ENCODE data around the gene PIEZO2.
A peak's percentile ranks its signal among the peaks of the same experiment; 100 is the strongest.

The PIEZO2 gene

DNA sequence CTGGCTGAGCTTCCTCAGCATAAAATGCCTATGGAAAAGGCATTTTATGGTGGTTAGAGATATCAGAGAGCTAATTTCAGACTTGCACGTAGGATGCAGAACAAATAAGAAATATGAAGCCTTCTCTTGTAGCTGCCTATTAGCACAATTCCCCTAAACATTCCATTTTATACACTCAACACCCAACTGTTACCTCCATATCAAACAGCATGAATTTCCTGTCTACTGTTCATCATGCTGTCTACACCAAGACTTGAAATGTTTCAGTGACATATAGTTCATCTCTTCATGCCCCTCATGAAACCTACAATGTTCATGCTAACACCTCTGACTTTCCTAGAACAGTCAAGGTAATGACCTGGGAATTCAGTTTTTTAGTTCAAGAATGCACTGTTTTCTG, 249.9 kb downstream of the PIEZO2 start:
- Histone ChIP-seq H3K9me3 (replicated peaks in 1 of 11) (no peaks in the 10 kb centered on the region), H3K36me3 (no peaks in the 10 kb centered on the region), H3K4me1 (peaks cover 0 to 31% (median 19%) of the 10 kb centered on the region in 10 experiments; a peak in 14 of 20 replicates), H4K20me1 (no peaks in the 10 kb centered on the region), H3K4me3 (no peak overlapping the region), H3K9ac (no peak overlapping the region), H3K27me3 (no peaks in the 10 kb centered on the region), H3K4me2 (no peak overlapping the region), H3K27ac (no peak overlapping the region)
- no peak for TF ChIP-seq Cebpa-rat (IDR thresholded peaks at IDR 0.05)

DNA sequence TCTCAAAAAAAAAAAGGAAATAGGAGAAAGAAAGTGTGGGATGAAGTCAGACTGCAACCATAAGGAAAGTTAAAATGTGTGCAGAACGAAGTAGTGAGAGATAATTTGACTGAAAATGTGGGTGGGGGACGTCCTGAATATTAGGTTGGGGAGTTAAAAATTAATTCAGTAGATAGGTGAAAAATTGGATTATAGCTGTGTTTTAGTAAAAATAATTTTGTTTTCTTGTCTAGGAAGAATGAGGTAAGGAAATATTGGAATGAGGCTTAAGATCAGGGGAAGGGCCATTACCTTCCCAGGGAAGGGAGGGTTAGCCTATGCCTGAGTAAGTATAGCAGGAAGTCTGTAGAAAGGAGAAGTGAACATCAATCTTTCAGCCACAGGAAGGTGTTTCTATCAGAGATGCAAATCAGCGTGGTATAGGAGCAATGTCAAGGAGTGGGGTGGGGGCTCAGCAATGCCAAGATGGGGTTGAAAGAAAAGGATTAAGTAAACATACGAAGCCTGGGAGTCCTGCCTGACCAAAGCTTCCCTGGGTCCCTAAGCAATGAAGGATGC, 250.9 kb downstream of the PIEZO2 start:
- H3K4me2 ChIP-seq = peak overlapping the region in 7 of 11 experiments; percentile 2 to 41 (median 33); a peak in 8 of 22 replicates
- H3K36me3 ChIP-seq = no peaks in the 10 kb centered on the region
- no peak for TF ChIP-seq Cebpa-rat (IDR thresholded peaks at IDR 0.05)
- no peaks in the 10 kb centered on the region for H3K9me3 ChIP-seq (replicated peaks in 1 of 11)
- no peak overlapping the region for H3K9ac ChIP-seq
- H4K20me1 ChIP-seq = no peaks in the 10 kb centered on the region
- no peak overlapping the region for H3K4me3 ChIP-seq
- H3K27ac ChIP-seq = no peak overlapping the region
- H3K4me1 ChIP-seq = peaks cover 0 to 33% (median 19%) of the 10 kb centered on the region in 10 experiments; a peak in 14 of 20 replicates
- H3K27me3 ChIP-seq = no peaks in the 10 kb centered on the region

DNA sequence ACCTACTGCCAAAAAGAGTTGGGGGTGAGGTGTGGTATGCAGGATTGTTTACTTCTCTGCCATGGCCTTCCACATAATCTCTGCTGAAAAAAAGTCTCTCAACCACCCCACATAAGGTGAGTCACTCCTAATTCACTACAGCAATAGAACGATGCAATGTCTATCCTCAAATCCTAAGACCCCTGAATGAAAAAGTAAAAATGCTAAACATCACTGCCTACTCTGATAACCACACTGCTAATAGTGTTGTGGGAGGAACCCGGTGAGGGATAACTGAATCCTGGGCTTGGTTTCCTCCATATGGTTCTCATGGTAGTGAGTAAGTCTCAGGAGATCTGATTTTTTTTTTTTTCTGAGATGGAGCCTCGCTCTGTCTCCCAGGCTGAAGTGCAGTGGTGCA, 252.5 kb downstream of the PIEZO2 start:
- Histone ChIP-seq H3K4me1 (peaks cover 0 to 33% (median 19%) of the 10 kb centered on the region in 10 experiments; a peak in 14 of 20 replicates), H3K4me3 (no peak overlapping the region), H4K20me1 (no peaks in the 10 kb centered on the region), H3K36me3 (no peaks in the 10 kb centered on the region), H3K9me3 (replicated peaks in 1 of 11) (no peaks in the 10 kb centered on the region), H3K27ac (no peak overlapping the region), H3K27me3 (no peaks in the 10 kb centered on the region), H3K9ac (no peak overlapping the region; a peak in 1 of 22 replicates), H3K4me2 (peak overlapping the region in 8 of 11 experiments; percentile 31 to 75 (median 56); a peak in 17 of 22 replicates)
- no peak for TF ChIP-seq Cebpa-rat (IDR thresholded peaks at IDR 0.05)

DNA sequence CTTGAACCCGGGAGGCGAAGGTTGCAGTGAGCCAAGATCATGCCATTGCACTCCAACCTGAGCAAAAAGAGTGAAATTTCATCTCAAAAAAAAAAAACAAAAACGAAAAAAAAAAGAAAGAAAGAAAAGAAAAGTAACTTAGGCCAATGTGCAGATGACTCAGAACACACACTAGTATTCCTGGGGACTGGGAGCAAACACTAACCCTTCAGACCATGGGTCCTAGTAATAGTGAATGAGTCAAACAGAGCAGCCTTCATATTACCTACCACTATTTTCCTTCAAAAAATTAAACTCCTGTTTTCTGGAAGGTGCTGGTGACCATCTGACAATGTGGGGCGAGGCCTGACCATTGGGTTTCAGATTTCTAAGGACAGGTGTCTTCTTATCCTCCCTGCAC, 253.4 kb downstream of the PIEZO2 start:
- Histone ChIP-seq H3K36me3 (no peaks in the 10 kb centered on the region), H3K27ac (no peak overlapping the region), H3K9me3 (replicated peaks in 1 of 11) (no peaks in the 10 kb centered on the region), H3K4me2 (peak overlapping the region in 6 of 11 experiments; percentile 31 to 75 (median 56); a peak in 8 of 22 replicates), H3K9ac (no peak overlapping the region), H3K4me3 (no peak overlapping the region), H3K4me1 (peaks cover 0 to 33% (median 19%) of the 10 kb centered on the region in 10 experiments; a peak in 14 of 20 replicates), H4K20me1 (no peaks in the 10 kb centered on the region), H3K27me3 (no peaks in the 10 kb centered on the region)
- TF ChIP-seq Cebpa-rat (IDR thresholded peaks at IDR 0.05) = no peak

DNA sequence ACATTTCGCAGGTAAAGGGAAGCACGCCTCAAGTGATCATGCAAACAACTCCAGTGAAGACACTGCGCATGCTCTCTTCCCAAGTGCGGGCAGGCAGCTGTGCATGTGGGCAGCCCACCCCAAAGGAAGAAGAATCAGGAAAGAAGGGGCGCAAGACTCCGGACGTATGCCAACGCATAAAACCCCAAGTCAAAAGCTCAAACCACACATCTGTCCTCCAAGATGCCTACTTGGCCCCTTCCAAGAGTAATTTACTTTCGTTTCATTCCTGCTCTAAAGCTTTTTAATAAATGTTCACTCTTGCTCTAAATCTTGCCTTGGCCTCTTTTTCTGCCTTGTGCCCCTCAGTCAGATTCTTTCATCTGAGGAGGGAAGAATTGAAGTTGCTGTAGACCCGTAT, 254.9 kb downstream of the PIEZO2 start:
- H3K9me3 ChIP-seq (replicated peaks in 1 of 11) = no peaks in the 10 kb centered on the region
- H3K4me3 ChIP-seq = no peak overlapping the region
- H3K4me1 ChIP-seq = peaks cover 0 to 33% (median 19%) of the 10 kb centered on the region in 10 experiments; a peak in 14 of 20 replicates
- no peaks in the 10 kb centered on the region for H3K36me3 ChIP-seq
- TF ChIP-seq Cebpa-rat (IDR thresholded peaks at IDR 0.05) = no peak
- no peak overlapping the region for H3K27ac ChIP-seq
- no peaks in the 10 kb centered on the region for H4K20me1 ChIP-seq
- peak overlapping the region in 1 of 11 experiments; percentile 10; a peak in 1 of 22 replicates for H3K4me2 ChIP-seq
- no peaks in the 10 kb centered on the region for H3K27me3 ChIP-seq
- no peak overlapping the region for H3K9ac ChIP-seq

DNA sequence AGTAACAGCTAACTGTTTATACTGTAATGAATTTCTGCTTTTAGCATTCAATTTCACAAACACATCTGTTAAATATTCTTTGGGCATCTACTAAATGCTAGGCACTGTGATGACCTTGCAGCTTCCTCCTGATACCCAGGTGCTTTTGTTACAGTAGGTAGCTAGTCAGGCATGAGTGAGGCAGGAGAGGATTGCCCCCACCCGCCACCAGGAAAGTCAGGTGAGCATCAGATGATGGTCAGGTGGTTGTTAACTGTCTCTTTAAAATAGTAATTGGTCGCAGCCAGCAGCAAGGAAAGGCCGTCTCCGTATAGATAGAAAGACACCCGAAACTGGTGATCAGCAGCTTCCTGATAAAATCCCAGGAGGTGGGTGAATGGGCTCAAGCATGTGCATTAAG, 255.6 kb downstream of the PIEZO2 start:
- peaks cover 0 to 31% (median 19%) of the 10 kb centered on the region in 10 experiments; a peak in 14 of 20 replicates for H3K4me1 ChIP-seq
- H3K27ac ChIP-seq = no peak overlapping the region
- no peaks in the 10 kb centered on the region for H3K9me3 ChIP-seq (replicated peaks in 1 of 11)
- H3K4me3 ChIP-seq = no peak overlapping the region
- no peak overlapping the region for H3K9ac ChIP-seq
- H3K4me2 ChIP-seq = no peak overlapping the region
- H3K27me3 ChIP-seq = no peaks in the 10 kb centered on the region
- H3K36me3 ChIP-seq = no peaks in the 10 kb centered on the region
- H4K20me1 ChIP-seq = no peaks in the 10 kb centered on the region
- no peak for TF ChIP-seq Cebpa-rat (IDR thresholded peaks at IDR 0.05)

DNA sequence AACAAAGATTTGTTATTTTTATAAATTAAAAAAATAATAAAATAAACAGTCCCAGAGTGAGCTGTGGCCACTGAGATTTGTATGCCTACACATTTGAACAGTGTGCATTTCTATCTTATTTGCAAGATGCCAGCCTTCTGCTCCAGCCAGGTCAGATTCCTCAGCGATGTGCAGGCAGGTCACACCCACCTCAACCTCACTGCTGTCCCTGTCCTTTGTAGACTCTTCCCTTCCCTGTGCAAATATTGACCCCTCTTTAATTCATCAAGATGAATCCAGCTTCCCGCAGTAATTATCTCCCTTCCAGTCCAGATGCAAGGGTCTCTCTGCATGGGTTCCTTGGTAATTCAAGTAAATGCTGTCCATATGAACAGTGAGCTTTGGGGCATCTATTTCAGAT, 256.2 kb downstream of the PIEZO2 start:
- no peak overlapping the region for H3K27ac ChIP-seq
- H3K4me1 ChIP-seq = peaks cover 0 to 26% (median 16%) of the 10 kb centered on the region in 10 experiments; a peak in 14 of 20 replicates
- no peaks in the 10 kb centered on the region for H3K9me3 ChIP-seq (replicated peaks in 1 of 11)
- no peak overlapping the region for H3K4me2 ChIP-seq
- no peak for TF ChIP-seq Cebpa-rat (IDR thresholded peaks at IDR 0.05)
- no peaks in the 10 kb centered on the region for H3K27me3 ChIP-seq
- H3K4me3 ChIP-seq = no peak overlapping the region
- no peaks in the 10 kb centered on the region for H4K20me1 ChIP-seq
- H3K9ac ChIP-seq = no peak overlapping the region
- H3K36me3 ChIP-seq = no peaks in the 10 kb centered on the region

DNA sequence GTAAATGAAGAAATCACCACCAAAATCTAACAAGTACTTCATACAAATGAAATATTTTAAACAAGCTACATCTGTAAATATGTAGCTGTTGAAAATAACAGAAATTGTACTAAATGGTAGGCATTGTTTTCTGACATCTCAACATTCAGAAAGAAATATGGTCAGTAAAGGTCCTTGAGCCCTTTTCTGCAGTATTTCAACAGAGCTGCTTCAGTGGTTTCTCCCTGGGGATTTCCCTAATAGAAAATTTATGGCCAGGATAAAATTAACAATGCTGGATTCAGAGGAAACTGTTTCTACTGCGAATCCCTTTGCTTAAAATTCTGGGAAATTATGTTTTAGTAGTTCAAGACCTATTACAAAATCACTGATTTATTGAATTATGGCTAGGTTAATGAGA, 256.6 kb downstream of the PIEZO2 start:
- Histone ChIP-seq H4K20me1 (no peaks in the 10 kb centered on the region), H3K27me3 (no peaks in the 10 kb centered on the region), H3K36me3 (no peaks in the 10 kb centered on the region), H3K4me2 (no peak overlapping the region), H3K4me1 (peaks cover 0 to 22% (median 14%) of the 10 kb centered on the region in 10 experiments; a peak in 14 of 20 replicates), H3K4me3 (no peak overlapping the region), H3K27ac (no peak overlapping the region), H3K9me3 (replicated peaks in 1 of 11) (no peaks in the 10 kb centered on the region), H3K9ac (no peak overlapping the region)
- TF ChIP-seq Cebpa-rat (IDR thresholded peaks at IDR 0.05) = no peak

DNA sequence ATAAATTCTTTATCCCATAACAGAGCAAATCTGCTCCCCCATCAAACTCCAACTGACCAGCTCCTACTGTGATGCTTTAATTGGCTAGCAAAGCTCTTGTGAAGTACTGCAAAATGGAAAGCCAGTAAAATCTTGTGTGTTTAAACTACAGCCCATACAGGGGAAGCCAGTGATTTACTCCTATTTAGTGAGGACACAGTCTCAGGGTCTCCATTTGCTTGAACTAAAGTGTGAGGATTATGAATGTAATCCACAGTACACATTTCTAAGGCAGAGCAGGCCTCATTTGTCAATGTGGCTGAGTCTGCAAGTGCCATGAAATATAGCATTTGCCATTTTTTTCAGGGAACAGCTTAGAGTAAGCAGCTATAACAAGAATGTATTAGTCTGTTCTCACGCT, 259.3 kb downstream of the PIEZO2 start:
- H3K4me3 ChIP-seq = no peak overlapping the region
- peaks cover 0 to 5% (median 0%) of the 10 kb centered on the region in 10 experiments; a peak in 1 of 20 replicates for H3K4me1 ChIP-seq
- no peaks in the 10 kb centered on the region for H3K36me3 ChIP-seq
- no peaks in the 10 kb centered on the region; a peak in 1 of 22 replicates for H3K9me3 ChIP-seq (replicated peaks in 1 of 11)
- no peaks in the 10 kb centered on the region for H3K27me3 ChIP-seq
- H3K27ac ChIP-seq = no peak overlapping the region
- H3K4me2 ChIP-seq = no peak overlapping the region
- H4K20me1 ChIP-seq = no peaks in the 10 kb centered on the region
- TF ChIP-seq Cebpa-rat (IDR thresholded peaks at IDR 0.05) = no peak
- H3K9ac ChIP-seq = no peak overlapping the region

DNA sequence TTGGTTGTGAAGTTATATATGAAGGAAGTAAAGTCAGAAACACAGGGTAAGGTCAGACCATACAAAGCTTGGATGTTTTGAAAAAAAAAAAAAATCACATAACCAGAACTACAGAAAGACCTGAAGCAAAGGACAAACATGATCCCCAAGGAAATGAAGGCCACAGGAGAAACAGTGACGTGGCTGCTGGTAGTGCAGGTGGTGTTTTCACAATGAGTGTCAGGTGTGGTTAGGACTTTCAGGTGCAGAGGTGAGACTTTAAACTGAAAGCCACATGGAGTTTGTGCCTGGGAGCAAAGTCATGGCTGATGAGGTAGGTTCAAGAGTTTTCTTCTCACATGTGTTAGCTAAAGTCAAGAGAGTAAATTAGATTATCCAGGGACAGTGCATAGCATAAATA, 270.7 kb downstream of the PIEZO2 start:
- Histone ChIP-seq H3K9me3 (replicated peaks in 1 of 11) (0 out of 22 replicates have a peak, but pooled peaks cover 0 to 3% (median 0%) of the 10 kb centered on the region in 11 experiments), H3K36me3 (no peaks in the 10 kb centered on the region), H3K27me3 (no peaks in the 10 kb centered on the region), H3K4me1 (no peaks in the 10 kb centered on the region), H3K9ac (no peak overlapping the region), H4K20me1 (no peaks in the 10 kb centered on the region), H3K4me2 (no peak overlapping the region), H3K4me3 (no peak overlapping the region), H3K27ac (no peak overlapping the region)
- no peak for TF ChIP-seq Cebpa-rat (IDR thresholded peaks at IDR 0.05)
